SK-N-SH (cell line): ENCODE data around the gene PTPN13.

Experiments used
- CTCF ChIP-seq: fragments of 200-600 bp; sonication (generic); IDR thresholded peaks from 2 replicates; pipeline ENCODE4 v1.6.1; 2017; ENCODE audit warnings: antibody characterized with exemption, mild to moderate bottlenecking, moderate library complexity
- EZH2phosphoT487 ChIP-seq: fragments of 200-600 bp; sonication (generic); IDR thresholded peaks from 2 replicates; pipeline ENCODE4 v1.6.1; 2017; ENCODE audit warnings: low read depth, mixed run types, mild to moderate bottlenecking, antibody characterized with exemption, moderate library complexity, borderline replicate concordance
- GABPA ChIP-seq: IDR thresholded peaks from 2 replicates; pipeline ENCODE4 v1.4.0; 2012; ENCODE audit warnings: low read depth, mild to moderate bottlenecking
- RAD21 ChIP-seq: IDR thresholded peaks from 2 replicates; pipeline ENCODE4 v1.6.1; 2012; ENCODE audit warnings: mild to moderate bottlenecking, low read length
- RFX5 ChIP-seq: IDR thresholded peaks from 2 replicates; pipeline ENCODE4 v1.6.1; 2012; ENCODE audit warnings: mild to moderate bottlenecking, improper control_type of control experiment, low read length

- TF ChIP-seq GABPA, result no peak
- no peak for TF ChIP-seq RFX5
- no peak for TF ChIP-seq EZH2phosphoT487
- no peak for TF ChIP-seq CTCF
- no peak for TF ChIP-seq RAD21
Measured at GRCh38 chr4:86853209-86853608, 259.1 kb downstream of the PTPN13 start.
